ENCODE measurements around the gene RNF7. TPM values are rescaled to one million over a fixed set of nuclear protein-coding genes. Genes with fewer than 3 reads are reported as not detected.

The RNF7 gene
- total RNA-seq, 4 donors from 2014 or later: 23.7 to 122 (median 58.5) TPM

DNA sequence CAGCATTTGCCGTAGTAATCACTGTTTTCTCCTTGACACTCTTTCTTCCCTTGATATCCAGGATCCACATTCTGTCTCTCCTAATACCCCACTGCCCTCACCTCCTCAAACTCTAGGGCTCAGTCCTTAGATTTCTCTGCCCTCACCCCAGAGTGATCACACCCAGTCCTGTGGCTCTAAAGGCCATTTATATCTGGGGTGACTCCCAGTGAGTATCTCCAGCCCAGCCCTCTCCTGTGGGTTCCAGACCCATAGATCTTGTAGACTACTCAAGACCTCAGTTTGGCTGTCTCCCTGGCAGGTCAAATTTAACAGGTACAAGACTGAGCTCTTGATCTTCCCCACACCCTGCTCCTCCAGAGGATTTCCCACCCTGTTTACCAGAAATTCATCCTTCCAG is 26.4 kb downstream of the RNF7 start:
- Histone ChIP-seq H3K4me1 (no peaks in the 10 kb centered on the region), H3K4me3 (no peak overlapping the region), H3K27ac (no peak overlapping the region), H3K36me3 (no peaks in the 10 kb centered on the region), H3K27me3 (no peaks in the 10 kb centered on the region), H3K9me3 (no peaks in the 10 kb centered on the region)
- no peak for DNase-seq
- TF ChIP-seq POLR2A (IDR thresholded peaks at IDR 0.05) (no peak), POLR2AphosphoS5 (IDR thresholded peaks at IDR 0.05) (no peak), EP300 (IDR thresholded peaks at IDR 0.05; ENCODE audit: low read depth) (no peak)
- TF ChIP-seq, protein P1, sequence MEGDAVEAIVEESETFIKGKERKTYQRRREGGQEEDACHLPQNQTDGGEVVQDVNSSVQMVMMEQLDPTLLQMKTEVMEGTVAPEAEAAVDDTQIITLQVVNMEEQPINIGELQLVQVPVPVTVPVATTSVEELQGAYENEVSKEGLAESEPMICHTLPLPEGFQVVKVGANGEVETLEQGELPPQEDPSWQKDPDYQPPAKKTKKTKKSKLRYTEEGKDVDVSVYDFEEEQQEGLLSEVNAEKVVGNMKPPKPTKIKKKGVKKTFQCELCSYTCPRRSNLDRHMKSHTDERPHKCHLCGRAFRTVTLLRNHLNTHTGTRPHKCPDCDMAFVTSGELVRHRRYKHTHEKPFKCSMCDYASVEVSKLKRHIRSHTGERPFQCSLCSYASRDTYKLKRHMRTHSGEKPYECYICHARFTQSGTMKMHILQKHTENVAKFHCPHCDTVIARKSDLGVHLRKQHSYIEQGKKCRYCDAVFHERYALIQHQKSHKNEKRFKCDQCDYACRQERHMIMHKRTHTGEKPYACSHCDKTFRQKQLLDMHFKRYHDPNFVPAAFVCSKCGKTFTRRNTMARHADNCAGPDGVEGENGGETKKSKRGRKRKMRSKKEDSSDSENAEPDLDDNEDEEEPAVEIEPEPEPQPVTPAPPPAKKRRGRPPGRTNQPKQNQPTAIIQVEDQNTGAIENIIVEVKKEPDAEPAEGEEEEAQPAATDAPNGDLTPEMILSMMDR (IDR thresholded peaks at IDR 0.05): no peak
- in situ Hi-C loops (cut with MboI; ENCODE audit: low pct_ligation_motif_present in 1 of 4, low pct_unique_long_range_greater_than_20kb in 1 of 4, low sequenced_read_pairs in 3 of 4): no loop called here
- WGBS, 2 donors (ENCODE audit: low coverage in 1 of 2): 91 to 92% methylated on average over 1 of the region's 1 CpG
- intact Hi-C loops (cut with DNase I; ENCODE audit: low total_unique reads): no loop called here

DNA sequence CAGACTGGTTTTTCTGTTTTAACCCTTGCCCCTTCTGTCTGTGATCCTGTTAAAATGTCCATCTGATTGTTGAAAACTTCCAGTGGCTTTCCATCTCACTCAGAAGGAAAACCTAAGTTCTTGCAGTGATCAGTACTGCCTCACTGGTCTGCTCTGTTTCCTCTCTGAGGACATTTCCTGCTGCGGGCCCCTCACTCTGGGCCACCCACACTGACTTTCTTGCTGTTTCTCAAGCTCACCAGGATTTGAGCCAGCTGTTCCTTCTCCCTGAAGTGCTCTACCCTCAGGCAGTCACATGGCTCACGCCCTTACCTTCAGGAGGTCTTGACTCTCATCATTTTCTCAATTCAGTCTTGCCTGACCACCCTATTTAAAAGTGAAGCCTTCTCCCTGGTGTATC is 26.9 kb downstream of the RNF7 start:
- Histone ChIP-seq H3K4me3 (no peak overlapping the region), H3K27me3 (no peaks in the 10 kb centered on the region), H3K36me3 (no peaks in the 10 kb centered on the region), H3K4me1 (no peaks in the 10 kb centered on the region), H3K27ac (no peak overlapping the region), H3K9me3 (no peaks in the 10 kb centered on the region)
- in situ Hi-C loops (cut with MboI; ENCODE audit: low pct_ligation_motif_present in 1 of 4, low pct_unique_long_range_greater_than_20kb in 1 of 4, low sequenced_read_pairs in 3 of 4) (no loop called here), intact Hi-C loops (cut with DNase I; ENCODE audit: low total_unique reads) (no loop called here)
- 81 to 83% methylated on average over 2 of the region's 2 CpGs for WGBS, 2 donors (ENCODE audit: low coverage in 1 of 2)
- no peak for DNase-seq
- TF ChIP-seq POLR2A (IDR thresholded peaks at IDR 0.05) (no peak), POLR2AphosphoS5 (IDR thresholded peaks at IDR 0.05) (no peak), EP300 (IDR thresholded peaks at IDR 0.05; ENCODE audit: low read depth) (no peak)
- TF ChIP-seq, protein P1 (IDR thresholded peaks at IDR 0.05): no peak

DNA sequence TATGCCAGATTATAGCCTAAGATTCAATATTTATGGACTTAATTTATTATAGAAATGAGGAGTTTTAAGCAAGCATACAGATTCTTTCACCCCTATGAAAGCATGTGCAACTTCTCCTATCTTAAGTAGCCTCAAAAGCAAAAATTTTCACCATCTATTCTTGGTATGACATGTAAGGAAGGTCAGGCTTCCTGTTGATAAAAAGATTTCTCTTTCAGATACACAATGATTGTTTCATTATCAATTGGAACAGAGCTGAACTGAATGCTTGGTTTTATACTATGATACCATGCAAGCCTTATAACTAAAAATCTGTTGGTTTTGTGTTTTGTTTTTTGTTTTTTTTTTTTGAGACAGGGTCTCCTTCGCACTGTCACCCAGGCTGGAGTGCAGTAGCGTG is 29.0 kb downstream of the RNF7 start:
- H3K4me1 ChIP-seq: no peaks in the 10 kb centered on the region
- no peaks in the 10 kb centered on the region for H3K36me3 ChIP-seq
- no peak for TF ChIP-seq POLR2AphosphoS5 (IDR thresholded peaks at IDR 0.05)
- TF ChIP-seq, protein P1 (IDR thresholded peaks at IDR 0.05): no peak
- TF ChIP-seq POLR2A (IDR thresholded peaks at IDR 0.05): no peak
- no peak for TF ChIP-seq EP300 (IDR thresholded peaks at IDR 0.05; ENCODE audit: low read depth)
- no peak overlapping the region for H3K4me3 ChIP-seq
- 58 to 80% methylated on average over 2 of the region's 2 CpGs for WGBS, 2 donors (ENCODE audit: low coverage in 1 of 2)
- no peaks in the 10 kb centered on the region for H3K27me3 ChIP-seq
- intact Hi-C loops (cut with DNase I; ENCODE audit: low total_unique reads) (no loop called here), in situ Hi-C loops (cut with MboI; ENCODE audit: low pct_ligation_motif_present in 1 of 4, low pct_unique_long_range_greater_than_20kb in 1 of 4, low sequenced_read_pairs in 3 of 4) (no loop called here)
- H3K27ac ChIP-seq: no peak overlapping the region
- no peak for DNase-seq
- H3K9me3 ChIP-seq: no peaks in the 10 kb centered on the region

DNA sequence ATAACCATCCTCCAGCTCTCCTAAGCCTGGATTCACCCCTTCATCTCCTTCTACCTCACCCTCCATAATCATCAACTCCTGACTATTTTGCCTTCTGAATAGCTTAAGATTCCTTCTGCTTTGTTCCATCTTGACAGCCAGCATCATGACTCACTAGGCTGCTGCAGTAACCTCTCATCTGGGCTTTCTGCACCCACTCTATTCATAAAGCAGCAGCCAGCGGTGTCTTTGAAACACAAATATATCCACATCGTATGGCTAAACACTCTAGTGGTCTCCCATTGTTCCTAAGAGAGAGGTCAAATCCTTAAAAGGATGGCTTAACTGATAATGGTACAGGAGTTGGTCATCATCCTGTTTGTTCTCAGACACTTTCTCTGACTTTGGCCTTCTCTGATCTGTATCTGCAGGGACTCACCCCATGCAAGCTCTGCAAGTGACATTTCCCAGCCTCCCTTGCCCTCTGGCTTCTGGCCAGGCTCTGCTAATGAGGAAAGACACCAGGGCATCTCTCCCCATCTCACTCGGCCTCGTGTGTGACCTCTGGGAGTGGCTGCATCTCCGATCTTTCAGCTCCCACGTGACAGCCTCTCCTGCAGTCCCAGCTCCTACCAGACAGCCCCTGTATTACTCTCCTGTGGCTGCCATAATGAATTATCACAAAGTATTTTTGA is 31.3 kb downstream of the RNF7 start:
- TF ChIP-seq POLR2A (IDR thresholded peaks at IDR 0.05) (no peak), POLR2AphosphoS5 (IDR thresholded peaks at IDR 0.05) (no peak), EP300 (IDR thresholded peaks at IDR 0.05; ENCODE audit: low read depth) (no peak)
- TF ChIP-seq, protein P1 (IDR thresholded peaks at IDR 0.05): no peak
- Histone ChIP-seq H3K9me3 (no peaks in the 10 kb centered on the region), H3K27ac (no peak overlapping the region), H3K27me3 (no peaks in the 10 kb centered on the region), H3K4me3 (no peak overlapping the region), H3K4me1 (no peaks in the 10 kb centered on the region), H3K36me3 (no peaks in the 10 kb centered on the region)
- intact Hi-C loops (cut with DNase I; ENCODE audit: low total_unique reads): no loop called here
- 64 to 67% methylated on average over 1 to 6 of the region's 6 CpGs for WGBS, 2 donors (ENCODE audit: low coverage in 1 of 2)
- DNase-seq: no peak
- in situ Hi-C loops (cut with MboI; ENCODE audit: low pct_ligation_motif_present in 1 of 4, low pct_unique_long_range_greater_than_20kb in 1 of 4, low sequenced_read_pairs in 3 of 4): no loop called here

Data from transverse colon (tissue), 4 donors.